KBM-7 (cell line): ENCODE data around the gene OR2T4.

ENCODE experiments used
- DNase-seq: peaks from one replicate; pipeline ENCODE4 v3.0.0-alpha.2; 2015
- in situ Hi-C: fragments of 300-500 bp; cut with MboI; formaldehyde crosslinking; loops from 2 replicates; pipeline ENCODE4 v1.14.3; 2020; ENCODE audit warnings: low sequenced_read_pairs, low pct_unique_long_range_greater_than_20kb, mixed read lengths

OR2T4 gene

GRCh38 chr1:248361121-248361715, at the start of gene OR2T4:
Gene OR2T4, plus strand, starts transcription at chr1:248361665. Its CDS starts 0 bp downstream, at chr1:248361665.
- DNase-seq, result no peak
- in situ Hi-C loops, result no loop called here

GRCh38 chr1:248316796-248317195, 44.7 kb upstream of the OR2T4 start:
- in situ Hi-C loops, result no loop called here
- DNase-seq, result no peak

GRCh38 chr1:248324468-248324867, 37.0 kb upstream of the OR2T4 start, which contains the start of gene OR2M7:
Gene OR2M7, minus strand, starts transcription at chr1:248324568. Its CDS starts 0 bp downstream, at chr1:248324568.
- DNase-seq, result no peak
- in situ Hi-C loops, result no loop called here

GRCh38 chr1:248343451-248343850, 18.0 kb upstream of the OR2T4 start:
- no peak for DNase-seq
- in situ Hi-C loops, result no loop called here

- DNase-seq, result no peak
- in situ Hi-C loops, result no loop called here
Measured at GRCh38 chr1:248348475-248348874, 13.0 kb upstream of the OR2T4 start, which contains the start of gene OR14C36. Gene OR14C36, plus strand, starts transcription at chr1:248348775. Its CDS starts 0 bp downstream, at chr1:248348775.

- no peak for DNase-seq
- in situ Hi-C loops, result no loop called here
Measured at GRCh38 chr1:248359415-248359814, 2.0 kb upstream of the OR2T4 start.

GRCh38 chr1:248366609-248367008, 5.1 kb downstream of the OR2T4 start:
- DNase-seq, result no peak
- in situ Hi-C loops, result no loop called here

- in situ Hi-C loops, result no loop called here
Measured at GRCh38 chr1:248372394-248372793, 10.9 kb downstream of the OR2T4 start.

GRCh38 chr1:248373761-248374160, 12.3 kb downstream of the OR2T4 start:
- in situ Hi-C loops, result no loop called here

More at GRCh38 chr1:248372394-248372793, 10.9 kb downstream of the OR2T4 start:
- no peak for DNase-seq

GRCh38 chr1:248375446-248375845, 14.0 kb downstream of the OR2T4 start, which contains the start of gene OR2T6:
Gene OR2T6, plus strand, starts transcription at chr1:248375746. Its CDS starts 11,863 bp downstream, at chr1:248387609.
- DNase-seq, result no peak
- in situ Hi-C loops, result no loop called here

More at GRCh38 chr1:248373761-248374160, 12.3 kb downstream of the OR2T4 start:
- no peak for DNase-seq

- no peak for DNase-seq
- in situ Hi-C loops, result no loop called here
Measured at GRCh38 chr1:248376916-248377315, 15.5 kb downstream of the OR2T4 start.

- in situ Hi-C loops, result no loop called here
- no peak for DNase-seq
Measured at GRCh38 chr1:248380854-248381253, 19.4 kb downstream of the OR2T4 start.

GRCh38 chr1:248388426-248388825, 27.0 kb downstream of the OR2T4 start:
- in situ Hi-C loops, result no loop called here

GRCh38 chr1:248393050-248393449, 31.6 kb downstream of the OR2T4 start:
- in situ Hi-C loops, result no loop called here
- DNase-seq, result no peak

More at GRCh38 chr1:248388426-248388825, 27.0 kb downstream of the OR2T4 start:
- DNase-seq, result no peak

- in situ Hi-C loops, result no loop called here
- no peak for DNase-seq
Measured at GRCh38 chr1:248402748-248403147, 41.3 kb downstream of the OR2T4 start, which contains the start of gene OR2T1. Gene OR2T1, plus strand, starts transcription at chr1:248403048. Its CDS starts 3,100 bp downstream, at chr1:248406148.

- DNase-seq, result peak; percentile 50
- in situ Hi-C loops, result no loop called here
Measured at GRCh38 chr1:248404024-248404423, 42.6 kb downstream of the OR2T4 start.

GRCh38 chr1:248406721-248407692, 45.5 kb downstream of the OR2T4 start:
- DNase-seq, result no peak
- in situ Hi-C loops, result no loop called here
